HG03342 (cell line): Measurements from ENCODE around the gene MEP1B.
"Not testable (repeated sequence)": the region's sequence is repeated elsewhere in the genome, so short reads cannot be mapped to it uniquely, and the experiment has no call there.

Source experiments
- ATAC-seq: cut with Tn5 transposase; IDR thresholded peaks from one replicate; pipeline ENCODE4 v1.9.1; 2021; ENCODE audit warnings: mild to moderate bottlenecking, moderate library complexity; ENCODE audit not compliant: unreplicated experiment

The MEP1B gene

DNA sequence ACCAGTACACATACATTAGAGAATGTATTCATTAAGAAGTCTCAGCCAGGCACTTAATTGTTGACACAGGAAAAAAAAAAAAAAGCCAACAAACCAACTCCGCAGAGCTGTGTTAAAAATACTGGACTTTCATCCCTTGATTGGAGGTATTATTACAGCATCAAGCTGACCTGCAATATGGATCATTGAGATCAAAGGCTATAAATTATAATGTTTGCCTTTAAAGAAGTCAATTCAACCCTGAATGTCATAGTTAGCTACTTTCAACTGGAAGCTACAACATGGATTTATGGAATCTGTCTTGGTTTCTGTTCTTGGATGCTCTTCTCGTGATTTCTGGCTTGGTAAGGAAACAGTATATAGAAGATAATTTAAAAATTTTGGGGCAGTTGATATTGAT is at the start of gene MEP1B:
Gene MEP1B, plus strand, starts transcription at position 250 of the 400 bp plus-strand sequence. Its CDS starts 32 bp downstream, at position 282.
- no peak for ATAC-seq

DNA sequence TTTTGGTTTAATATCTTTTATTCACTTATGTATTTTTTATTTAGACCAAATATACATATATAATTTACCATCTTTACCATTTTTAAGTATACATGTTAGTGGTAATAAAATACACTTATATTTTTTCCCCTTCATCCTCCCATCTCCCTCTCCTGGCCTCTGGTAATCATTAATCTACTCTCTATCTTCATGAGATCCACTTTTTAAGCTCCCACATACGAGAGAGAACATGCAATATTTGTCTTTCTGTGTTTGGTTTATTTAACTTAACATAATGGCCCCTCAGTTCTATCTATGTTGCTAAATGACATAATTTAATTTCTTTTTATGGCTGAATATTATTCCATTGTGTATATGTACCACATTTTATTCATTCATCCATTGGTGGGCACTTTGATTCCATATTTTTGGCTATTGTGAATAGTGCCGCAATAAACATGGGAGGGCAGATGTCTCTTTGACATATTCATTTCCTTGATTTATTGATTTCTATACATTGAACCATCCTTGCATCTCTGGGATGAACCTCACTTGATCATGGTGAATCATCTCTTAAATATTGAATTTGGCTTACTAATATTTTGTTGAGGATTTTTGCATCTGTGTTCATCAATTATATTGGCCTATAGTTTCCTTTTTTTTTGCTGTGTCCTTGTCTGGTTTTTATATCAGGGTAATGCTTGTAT is 41.5 kb upstream of the MEP1B start:
- ATAC-seq = no peak

DNA sequence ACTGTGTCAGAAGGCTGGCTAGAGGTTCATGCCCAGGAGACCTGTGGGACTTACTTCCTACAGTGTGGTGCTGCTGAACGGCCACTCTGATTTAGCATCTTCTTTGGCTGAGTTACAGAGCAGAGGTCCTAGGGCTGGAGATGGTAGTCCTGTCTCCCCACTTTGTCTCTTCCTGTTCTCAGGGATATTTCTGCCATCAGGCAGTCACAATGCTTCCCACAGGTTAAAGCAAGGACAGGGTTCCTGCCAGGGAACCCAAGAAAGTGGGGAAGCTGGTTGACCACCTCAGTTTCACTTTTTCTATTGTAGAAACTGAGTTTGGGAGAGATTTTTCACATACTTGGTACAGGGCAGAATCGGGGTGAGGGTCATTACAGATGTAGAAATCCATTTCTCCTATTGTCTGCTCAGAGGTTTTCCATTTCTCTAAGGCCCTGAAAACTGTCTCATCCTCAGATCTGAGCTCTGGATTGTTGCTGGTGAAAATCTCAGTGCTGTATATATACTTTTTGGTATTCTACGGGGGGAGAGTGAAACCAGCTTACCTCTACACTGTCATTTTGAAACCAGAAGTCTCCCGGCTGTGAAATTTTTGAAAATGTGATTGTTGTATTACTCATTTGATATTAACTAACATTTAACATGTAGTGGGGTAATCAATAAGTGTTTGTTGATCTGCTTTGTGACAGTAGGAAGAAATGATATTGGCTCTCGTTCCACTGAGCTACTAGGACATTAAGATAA is 37.0 kb upstream of the MEP1B start:
- ATAC-seq = peak; percentile 93

DNA sequence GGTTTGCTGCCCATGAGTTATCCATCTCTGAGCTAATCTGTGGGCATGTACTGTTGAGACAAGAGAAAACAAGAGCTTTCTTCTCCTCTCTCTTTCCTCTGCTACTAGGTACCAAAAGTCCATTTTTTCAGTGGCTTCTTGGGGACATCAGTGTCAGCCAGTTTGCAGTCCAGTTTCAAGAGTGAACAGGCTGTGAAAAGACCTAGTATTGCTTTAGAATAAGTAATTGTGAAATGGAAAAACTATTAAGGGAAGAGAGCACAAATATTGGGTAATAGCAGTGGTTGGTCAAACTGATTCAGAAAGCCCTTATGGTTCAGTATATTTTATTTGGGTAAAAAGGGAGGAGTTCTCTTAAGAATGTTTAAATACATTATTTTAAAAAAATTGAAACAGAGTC is 33.0 kb upstream of the MEP1B start:
- no peak for ATAC-seq

DNA sequence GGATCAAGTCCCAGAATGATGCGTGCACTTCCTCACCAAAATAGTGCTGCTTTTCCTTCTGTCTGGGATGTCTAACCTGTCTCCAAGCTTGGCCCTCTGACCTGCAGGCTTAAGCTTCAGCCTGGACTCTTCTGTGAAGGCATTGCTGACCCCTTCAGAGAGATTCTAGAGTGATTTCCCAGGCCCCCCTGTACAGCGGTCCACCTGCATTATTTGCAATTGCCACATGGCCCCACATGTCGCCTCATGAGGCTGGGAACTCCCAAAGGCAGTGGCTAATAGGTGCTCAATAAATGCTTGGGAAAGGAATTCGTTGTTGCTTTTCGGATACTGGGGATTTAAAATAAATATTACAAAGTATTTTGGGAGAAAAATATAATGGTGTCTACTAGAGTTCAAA is 32.3 kb upstream of the MEP1B start:
- no peak for ATAC-seq

DNA sequence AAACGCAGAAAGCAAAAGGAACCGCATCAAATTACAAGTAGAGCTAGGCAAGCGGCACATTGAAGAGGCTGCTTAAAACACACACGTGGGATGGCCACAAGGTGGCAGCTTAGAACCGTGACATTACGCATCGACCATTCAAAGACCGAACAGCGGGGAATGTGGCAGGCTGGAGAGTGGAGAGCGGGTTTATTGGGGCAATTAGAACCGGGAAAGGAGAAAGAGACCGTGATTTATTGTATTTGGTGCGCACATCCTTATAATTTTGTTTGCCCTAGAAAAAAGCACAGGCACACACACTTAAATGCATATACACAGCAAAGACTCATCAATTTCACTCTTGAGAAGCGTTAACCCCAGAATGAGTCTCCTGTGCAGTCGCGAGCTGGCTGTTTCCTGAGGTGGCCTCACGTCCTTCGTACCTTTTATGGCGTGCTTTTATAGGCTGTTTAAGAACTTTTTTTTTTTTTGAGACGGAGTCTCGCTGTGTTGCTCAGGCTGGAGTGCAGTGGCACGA is 31.7 kb upstream of the MEP1B start:
- ATAC-seq = peak; percentile 93

DNA sequence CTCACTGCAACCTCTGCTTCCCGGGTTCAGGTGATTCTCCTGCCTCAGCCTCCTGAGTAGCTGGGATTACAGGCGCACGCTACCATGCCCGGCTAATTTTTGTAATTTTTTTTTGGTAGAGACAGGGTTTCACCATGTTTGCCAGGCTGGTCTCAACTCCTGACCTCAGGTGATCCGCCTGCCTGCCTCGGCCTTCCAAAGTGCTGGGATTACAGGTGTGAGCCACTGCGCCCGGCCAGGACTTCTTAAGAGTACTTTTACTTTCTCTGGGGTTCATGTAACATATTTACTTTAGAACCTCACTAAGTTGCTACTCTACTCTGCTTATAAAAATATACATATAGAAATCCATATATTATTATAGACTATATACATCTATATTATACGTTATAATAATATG is 31.2 kb upstream of the MEP1B start:
- ATAC-seq = not testable (repeated sequence)

DNA sequence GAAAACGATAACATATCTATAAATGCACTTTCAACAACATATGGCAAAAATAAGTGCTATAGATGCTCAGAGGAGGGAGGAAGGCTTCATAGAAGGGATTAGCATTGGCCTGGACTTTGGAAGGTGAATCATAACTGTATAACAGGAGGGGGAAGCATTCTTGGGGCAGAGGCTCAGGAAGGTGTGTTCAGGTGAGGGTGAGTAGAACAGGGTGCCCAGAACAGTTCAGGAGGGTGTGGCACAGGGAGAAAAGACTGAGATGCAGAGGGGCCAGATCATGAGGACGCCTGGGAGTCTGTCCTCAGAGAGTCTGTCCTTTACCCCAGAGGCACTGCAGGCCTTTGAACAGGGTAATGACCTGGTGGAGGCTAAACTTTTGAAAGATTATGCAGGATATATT is 29.3 kb upstream of the MEP1B start:
- ATAC-seq = no peak

DNA sequence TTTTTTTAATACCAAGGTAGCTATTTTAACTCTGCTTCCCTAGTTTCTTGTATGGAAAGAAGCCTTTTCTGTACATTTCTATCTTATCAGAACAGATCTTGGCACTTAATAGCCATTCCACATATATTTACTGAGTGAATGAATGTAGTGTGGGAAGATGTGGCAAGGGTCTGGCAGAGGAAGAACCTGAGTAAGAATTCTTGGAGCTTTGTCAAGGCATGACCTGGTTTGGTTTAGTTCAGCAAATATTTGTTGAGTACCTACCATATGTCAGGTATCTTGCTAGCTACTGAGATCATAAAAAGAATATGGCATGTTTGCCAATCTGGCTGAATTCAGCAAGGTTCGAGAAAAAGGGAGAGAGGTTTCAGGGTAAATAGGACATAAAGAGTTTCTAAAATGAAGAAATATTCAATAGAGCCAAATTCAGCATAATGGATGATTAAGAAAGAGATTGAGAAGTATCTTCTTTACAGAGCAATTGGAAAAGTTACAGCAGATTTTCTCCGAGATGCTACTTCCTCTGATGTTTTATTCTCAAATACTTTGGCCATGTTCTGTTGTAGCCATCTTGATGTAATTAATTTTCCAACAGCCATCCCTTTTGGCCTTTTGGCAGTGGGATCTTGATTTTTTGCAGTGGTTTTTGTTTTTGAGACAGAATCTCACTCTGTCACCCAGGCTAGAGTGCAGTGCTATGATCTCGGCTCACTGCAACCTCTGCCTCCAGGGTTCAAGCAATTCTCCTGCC is 21.7 kb upstream of the MEP1B start:
- no peak for ATAC-seq

DNA sequence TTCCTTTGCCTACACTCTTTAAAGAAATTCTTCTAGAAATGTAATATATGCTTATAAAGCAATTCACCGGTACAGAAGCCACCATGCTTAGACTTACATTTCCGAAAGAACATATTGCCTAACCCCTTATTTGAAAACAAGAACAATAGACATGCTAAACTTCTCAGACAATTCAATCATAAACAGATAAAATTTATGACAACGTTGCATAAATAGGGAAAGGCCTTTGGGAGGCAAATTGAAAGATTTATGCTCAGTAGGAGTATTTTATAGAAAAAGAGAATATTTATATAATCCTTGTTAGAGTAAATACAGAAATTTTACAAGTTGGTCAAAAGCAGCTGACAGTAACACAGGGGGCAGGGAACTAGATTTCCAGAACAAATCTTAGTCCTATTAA is 16.2 kb upstream of the MEP1B start:
- ATAC-seq = no peak

DNA sequence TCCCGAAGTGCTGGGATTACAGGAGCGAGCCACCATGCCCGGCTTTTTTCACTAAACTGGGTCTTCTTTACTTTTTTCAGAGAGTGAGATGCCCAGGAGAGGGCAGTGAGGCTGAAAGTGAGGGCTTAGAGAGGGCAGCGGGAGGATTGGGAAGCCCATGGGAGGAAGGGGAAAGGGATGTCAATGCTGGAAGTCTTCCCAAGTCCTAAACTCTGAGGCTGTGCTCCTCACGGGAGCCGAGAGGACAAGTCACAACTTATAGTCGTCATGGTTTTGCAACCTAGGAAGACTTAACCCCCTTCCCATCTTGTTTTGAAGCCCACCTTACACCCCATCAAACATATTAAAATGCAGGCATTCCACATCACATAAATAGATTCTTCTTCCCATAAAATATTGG is 15.1 kb upstream of the MEP1B start:
- ATAC-seq = no peak

DNA sequence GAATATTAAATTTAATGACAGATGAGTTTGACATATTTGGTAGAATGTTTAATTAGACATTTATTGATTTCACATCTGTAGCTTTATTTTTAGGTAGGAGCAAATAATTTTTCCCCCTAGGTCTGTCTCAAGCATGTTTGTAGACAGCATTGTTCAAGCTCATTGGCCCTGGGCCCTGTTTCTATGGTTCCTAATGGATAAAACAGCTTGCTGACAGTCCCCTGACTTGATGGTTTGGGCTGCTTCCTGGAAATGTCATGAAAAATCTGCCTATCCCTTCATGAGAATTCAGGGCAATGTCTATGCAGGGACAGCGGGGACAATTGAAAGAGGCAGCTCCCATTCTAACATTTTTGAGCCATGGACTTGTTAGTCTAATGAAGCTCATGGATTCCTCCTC is 14.6 kb upstream of the MEP1B start:
- no peak for ATAC-seq

DNA sequence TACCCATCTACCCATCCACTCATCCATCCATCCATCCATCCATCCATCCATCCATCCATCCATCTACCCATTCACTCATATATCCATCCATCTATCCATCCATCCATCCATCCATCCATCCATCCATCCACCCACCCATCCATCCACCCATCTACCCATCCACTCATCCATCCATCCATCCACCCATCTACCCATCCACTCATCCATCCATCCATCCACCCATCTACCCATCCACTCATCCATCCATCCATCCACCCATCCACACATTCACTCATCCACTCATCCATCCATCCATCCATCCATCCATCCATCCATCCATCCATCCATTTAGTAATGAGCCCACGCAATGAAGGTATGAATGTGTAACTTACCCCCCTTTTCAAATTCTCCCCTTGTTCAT is 13.1 kb upstream of the MEP1B start:
- ATAC-seq = not testable (repeated sequence)

DNA sequence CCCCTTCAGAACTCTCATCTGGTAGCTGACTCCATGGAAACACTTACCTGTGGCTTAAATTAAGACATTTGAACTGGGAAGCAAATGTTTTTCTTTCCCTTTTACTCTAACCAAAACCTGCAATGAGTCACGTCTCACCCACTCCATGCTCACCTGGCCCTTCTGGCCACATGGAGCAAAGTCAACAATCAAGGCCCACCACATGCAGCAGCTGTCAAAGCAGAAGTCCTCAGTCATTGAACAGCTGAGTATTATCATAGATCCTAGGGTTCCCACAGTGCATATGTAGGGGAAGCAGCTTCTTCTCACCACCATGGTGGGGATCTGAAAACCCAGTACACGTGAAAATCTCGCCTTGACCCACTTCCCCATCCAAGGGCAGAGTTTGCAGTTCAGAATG is 12.3 kb upstream of the MEP1B start:
- no peak for ATAC-seq

DNA sequence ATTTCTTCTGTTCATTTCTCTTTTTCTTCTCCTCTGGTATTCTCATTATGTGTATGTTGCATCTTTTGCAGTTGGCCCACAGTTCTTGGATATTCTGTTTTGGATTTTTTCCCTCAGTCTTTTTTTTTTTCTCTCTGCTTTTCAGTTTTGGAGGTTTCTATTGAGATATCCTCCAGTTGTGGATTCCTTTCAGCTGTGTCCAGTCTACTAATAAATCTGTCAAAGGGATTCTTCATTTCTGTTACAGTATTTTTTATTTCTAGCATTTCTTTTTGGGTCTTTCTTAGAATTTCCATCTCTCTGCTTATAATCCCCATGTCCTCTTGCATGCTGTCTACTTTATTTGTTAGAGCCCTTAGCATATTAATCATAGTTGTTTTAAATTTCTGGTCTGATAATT is 6.3 kb upstream of the MEP1B start:
- ATAC-seq = no peak

DNA sequence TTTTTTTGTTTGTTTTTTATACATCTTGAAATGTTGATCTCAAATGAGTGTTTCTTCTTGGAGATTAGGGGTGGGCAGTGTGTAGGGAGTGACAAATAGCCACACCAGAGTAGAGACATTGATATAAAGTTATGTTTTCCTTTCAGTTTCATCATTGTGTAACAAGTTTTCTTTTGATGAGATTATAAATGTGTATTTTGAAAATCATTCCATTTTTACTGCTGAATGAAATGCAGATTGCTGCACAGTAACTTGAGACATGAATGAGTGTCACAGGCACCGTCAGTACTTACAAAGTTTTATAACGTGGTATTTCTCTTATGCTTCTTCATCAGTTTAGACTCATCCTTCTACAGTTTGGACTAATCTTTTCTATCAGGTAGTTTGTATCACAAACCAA is 370 bp downstream of the MEP1B start:
- no peak for ATAC-seq

DNA sequence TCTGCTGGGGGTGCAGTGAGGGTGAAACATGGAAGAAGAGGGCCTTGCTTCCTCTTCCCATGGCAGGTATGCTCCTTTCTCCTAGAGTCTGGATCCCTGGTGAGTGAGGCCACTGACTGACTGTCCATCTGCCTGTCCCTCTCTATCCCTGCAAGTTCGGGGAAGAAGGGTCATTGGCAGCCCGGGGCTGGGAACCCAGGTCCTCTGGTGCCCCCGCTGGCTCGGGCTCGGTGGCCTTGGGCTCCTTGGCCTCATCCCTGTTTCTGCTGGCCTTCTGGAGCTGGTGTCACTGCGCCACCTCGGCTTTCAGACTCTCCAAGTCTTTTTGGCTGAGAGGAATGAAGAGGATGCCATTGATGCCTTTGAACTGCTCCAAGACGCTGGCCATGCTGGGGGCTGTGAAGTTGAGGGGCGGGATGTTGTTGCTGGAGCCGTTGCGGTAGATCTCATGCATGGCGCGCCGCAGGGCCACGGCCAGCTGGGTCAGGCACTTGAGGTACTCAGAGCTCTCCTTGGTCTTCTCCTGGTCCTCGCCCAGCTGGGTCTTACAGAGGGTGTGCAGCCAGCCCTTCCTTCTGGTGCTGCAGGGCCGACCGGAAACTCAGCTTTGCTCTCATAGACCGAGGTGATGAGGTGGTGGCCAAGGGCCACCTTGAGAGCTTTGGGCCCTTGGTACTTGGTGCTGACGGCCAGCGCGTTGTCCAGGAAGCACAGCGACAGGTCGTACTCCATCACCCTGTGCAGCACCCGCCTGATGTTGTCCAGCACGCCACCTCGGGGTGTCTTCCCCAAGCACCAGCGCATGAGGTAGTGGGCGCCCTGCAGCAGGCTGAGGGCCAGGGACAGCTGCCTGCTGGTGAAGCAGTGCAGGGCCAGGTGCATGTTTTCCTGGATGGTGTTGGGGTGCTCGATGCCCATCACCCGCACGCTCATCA is 6.3 kb downstream of the MEP1B start:
- ATAC-seq = no peak

DNA sequence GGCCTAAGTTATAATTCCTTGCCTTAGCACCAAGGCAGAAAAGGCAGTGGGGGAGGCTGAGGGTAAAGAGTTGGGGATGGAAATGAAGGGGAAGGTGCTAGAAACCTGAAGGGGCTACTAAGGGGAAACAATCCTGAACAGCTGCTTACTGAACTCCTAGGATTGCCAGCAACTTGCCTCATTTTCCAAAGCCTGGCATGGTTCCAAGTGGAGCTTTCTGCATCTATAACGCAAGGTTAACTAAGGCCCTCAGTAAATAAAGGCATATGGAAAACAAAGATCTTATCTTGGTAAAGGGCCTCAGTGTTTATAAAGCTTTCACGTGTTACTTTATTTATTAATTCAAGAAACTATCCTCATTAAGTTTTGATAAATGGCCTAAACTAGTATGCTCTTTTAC is 10.9 kb downstream of the MEP1B start:
- ATAC-seq = no peak

DNA sequence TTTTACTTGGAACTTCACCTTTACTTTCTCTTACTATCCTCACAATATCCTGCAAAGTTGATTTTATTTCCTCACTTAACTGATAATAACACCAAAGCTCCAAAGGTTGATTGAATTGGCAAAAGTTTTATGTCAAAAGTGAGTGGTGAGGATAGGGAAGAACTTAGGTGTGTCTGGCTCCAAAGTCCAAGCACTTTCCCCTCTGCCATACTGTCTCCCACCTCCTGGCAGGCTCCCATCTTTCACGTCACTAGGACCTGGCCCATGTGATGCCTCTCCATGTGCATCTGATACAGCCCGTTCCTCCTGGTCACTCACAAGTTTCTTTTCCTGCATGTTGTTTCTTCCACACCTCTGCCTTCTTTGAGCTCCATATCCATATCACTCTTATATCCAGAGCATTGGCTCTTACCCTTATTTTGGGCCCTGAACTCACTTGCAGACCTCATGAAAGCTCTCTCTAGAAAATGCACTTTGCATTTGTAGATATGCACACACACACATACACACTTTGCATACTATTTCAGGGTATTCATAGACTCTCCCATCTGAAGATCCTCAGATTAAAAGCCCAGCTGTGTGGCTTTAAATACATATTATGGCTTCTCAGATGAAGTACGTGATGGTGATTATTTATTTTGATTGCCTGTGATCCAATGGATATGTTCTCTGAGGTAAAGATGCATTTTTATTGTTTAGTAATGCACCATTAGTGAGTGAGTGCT is 12.3 kb downstream of the MEP1B start:
- ATAC-seq = no peak

DNA sequence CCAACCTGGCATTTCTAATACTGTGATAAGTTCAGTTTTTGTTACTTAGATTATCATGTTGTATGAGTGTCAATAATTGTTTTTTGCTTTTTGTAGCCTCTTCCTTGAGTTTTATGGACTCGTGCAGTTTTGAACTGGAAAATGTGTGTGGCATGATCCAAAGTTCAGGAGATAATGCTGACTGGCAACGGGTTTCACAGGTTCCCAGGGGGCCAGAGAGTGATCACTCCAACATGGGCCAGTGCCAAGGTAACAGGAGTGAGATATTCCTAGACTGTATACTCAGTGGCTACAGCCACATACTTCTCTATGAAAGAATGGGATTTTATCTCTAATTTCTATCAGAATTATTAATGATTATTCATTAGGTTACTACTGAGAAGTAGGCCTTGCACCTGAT is 18.2 kb downstream of the MEP1B start:
- no peak for ATAC-seq
